Peyer's patch (tissue), 4 donors: Measurements from ENCODE around the gene PLXNA1. TPM values are rescaled to one million over a fixed set of nuclear protein-coding genes. Genes with fewer than 3 reads are reported as not detected.

Experiments used
- DNase-seq, 3 donors: peaks; one replicate each; pipeline ENCODE4 v3.0.0-alpha.2; 2017 to 2019
- H3K27ac ChIP-seq, 4 donors: fragments of 200-600 bp; sonication (generic); one replicate each; pipeline ENCODE4 v1.5.1; 2016 to 2019
- H3K27me3 ChIP-seq, 2 donors: fragments of 200-600 bp; sonication (generic); one replicate each; pipeline ENCODE4 v1.5.1; 2019
- H3K36me3 ChIP-seq, 3 donors: fragments of 200-600 bp; sonication (generic); one replicate each; pipeline ENCODE4 v1.5.1; 2016 to 2019
- H3K4me1 ChIP-seq, 4 donors: fragments of 200-600 bp; sonication (generic); one replicate each; pipeline ENCODE4 v1.5.1; 2016 to 2019
- H3K4me3 ChIP-seq, 4 donors: fragments of 200-600 bp; sonication (generic); 1 replicate in 3 of 4; 2 replicates in 1 of 4; pipeline ENCODE4 v1.5.1; 2016 to 2019; ENCODE audit warnings: mild to moderate bottlenecking in 1 of 4
- H3K9me3 ChIP-seq, 4 donors: fragments of 200-600 bp; sonication (generic); one replicate each; pipeline ENCODE4 v1.5.1; 2016 to 2019; ENCODE audit warnings: mild to moderate bottlenecking in 1 of 4
- POLR2A ChIP-seq, 2 donors: fragments of 450-650 bp; IDR thresholded peaks; one replicate each; pipeline ENCODE4 v1.5.1; 2017; ENCODE audit warnings: antibody characterized with exemption in 2 of 2, mild to moderate bottlenecking in 2 of 2, moderate library complexity in 2 of 2
- total RNA-seq, 4 donors: library from RNA; depleted of rRNA; stranded (reverse); fragments of >200 nt; gene quantifications; one replicate each; pipeline ENCODE4 v1.1.0, GENCODE V29; 2016
- TF ChIP-seq, protein P1 (sequence below), 6 experiments: fragments of 450-650 bp in 4 of 6; fragments of 200-600 bp in 2 of 6; sonication (generic) in 1 of 6; IDR thresholded peaks; one replicate each; pipeline ENCODE4 v1.5.1; 2017 to 2019; ENCODE audit warnings: antibody characterized with exemption in 6 of 6, mild to moderate bottlenecking in 3 of 6, moderate library complexity in 1 of 6

The PLXNA1 gene
- total RNA-seq, 4 donors from 2014 or later, result 30.1 to 54.5 (median 44.6) TPM

DNA sequence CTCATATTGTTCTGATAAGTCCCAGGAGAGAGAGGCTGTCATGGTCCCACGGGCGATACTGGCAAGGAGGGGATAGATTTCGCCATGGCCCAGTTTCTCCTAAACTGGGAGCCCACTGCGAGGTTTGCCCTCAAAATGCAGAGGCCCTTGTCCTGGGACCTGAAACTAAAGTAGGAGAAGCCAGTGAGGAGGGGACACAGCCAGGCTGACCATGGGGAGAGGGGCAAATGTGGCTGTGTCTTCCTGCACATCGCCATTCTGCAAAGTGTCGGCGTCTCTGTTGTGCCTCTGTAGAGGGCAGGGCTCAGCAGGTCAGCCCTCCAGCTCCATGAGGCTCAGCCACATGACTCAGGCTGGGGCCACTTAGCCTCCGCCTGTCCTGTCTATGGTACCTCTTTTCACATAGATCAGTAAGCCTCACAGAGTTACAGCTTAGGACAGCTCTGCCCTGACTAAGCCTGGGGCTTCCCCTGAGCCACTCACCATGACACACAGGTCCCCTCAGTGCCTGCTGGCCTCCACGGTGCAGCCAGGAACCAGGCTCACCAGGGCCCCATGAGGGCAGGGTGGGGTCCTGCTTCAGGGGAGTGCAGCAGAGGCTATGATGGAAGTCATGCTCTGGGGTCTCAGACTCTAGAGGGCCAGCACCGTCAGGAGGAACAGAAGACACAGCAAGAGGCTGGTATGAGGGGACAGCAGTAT is 28.6 kb upstream of the PLXNA1 start:
- peak in 2 of 3 donors; percentile 28 to 42 for DNase-seq
- TF ChIP-seq, protein P1, sequence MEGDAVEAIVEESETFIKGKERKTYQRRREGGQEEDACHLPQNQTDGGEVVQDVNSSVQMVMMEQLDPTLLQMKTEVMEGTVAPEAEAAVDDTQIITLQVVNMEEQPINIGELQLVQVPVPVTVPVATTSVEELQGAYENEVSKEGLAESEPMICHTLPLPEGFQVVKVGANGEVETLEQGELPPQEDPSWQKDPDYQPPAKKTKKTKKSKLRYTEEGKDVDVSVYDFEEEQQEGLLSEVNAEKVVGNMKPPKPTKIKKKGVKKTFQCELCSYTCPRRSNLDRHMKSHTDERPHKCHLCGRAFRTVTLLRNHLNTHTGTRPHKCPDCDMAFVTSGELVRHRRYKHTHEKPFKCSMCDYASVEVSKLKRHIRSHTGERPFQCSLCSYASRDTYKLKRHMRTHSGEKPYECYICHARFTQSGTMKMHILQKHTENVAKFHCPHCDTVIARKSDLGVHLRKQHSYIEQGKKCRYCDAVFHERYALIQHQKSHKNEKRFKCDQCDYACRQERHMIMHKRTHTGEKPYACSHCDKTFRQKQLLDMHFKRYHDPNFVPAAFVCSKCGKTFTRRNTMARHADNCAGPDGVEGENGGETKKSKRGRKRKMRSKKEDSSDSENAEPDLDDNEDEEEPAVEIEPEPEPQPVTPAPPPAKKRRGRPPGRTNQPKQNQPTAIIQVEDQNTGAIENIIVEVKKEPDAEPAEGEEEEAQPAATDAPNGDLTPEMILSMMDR (IDR thresholded peaks at IDR 0.05), result no peak
- no peak for TF ChIP-seq POLR2A (IDR thresholded peaks at IDR 0.05)
- Histone ChIP-seq H3K36me3 (no peaks in the 10 kb centered on the region), H3K9me3 (no peaks in the 10 kb centered on the region), H3K4me1 (no peaks in the 10 kb centered on the region), H3K27ac (peak overlapping the region in 1 of 4 donors; percentile 31), H3K4me3 (no peak overlapping the region), H3K27me3 (no peaks in the 10 kb centered on the region)

DNA sequence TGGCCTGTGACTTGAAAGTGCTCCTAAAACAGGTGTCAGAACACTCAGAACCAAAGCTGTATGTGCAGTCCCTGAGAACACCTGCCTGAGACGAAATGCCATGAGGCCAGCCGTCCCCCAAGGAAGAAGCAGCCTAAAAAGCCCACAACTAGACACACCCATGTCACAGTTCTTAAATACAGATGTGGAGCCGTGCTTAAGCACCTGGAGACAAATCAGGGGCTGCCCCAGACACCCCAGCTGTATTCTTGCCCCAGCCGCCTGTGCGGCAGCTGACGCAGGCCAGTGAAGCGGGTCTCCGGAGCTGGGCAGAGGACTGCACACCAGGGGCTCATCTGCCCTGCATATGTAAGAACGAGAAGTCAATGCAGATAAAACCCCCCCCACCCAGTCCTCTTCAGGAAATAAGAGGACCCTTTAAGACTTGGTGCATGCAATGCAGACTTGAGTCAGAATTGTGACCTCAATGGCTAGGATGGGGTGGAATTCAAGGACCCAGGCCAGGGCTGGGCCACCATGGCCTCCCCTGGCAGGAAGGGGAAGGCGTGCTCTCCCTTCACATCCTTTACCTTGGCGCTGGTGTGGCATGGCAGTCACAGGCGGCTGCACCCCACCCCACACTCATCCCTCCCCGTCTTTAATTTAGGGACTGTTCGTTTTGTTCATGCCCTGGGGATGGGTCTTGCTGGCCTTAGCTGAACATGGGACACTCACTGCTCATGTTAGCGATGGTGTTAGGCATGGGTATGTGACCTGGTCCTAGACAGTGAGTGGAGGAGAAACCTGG is 27.7 kb upstream of the PLXNA1 start:
- Histone ChIP-seq H3K4me3 (no peak overlapping the region), H3K27me3 (no peaks in the 10 kb centered on the region), H3K9me3 (no peaks in the 10 kb centered on the region), H3K36me3 (no peaks in the 10 kb centered on the region), H3K4me1 (no peaks in the 10 kb centered on the region), H3K27ac (peak overlapping the region in 1 of 4 donors; percentile 31)
- DNase-seq, result peak; percentile 44 to 60 (median 45)
- TF ChIP-seq POLR2A (IDR thresholded peaks at IDR 0.05), result no peak
- TF ChIP-seq, protein P1 (IDR thresholded peaks at IDR 0.05), result no peak

DNA sequence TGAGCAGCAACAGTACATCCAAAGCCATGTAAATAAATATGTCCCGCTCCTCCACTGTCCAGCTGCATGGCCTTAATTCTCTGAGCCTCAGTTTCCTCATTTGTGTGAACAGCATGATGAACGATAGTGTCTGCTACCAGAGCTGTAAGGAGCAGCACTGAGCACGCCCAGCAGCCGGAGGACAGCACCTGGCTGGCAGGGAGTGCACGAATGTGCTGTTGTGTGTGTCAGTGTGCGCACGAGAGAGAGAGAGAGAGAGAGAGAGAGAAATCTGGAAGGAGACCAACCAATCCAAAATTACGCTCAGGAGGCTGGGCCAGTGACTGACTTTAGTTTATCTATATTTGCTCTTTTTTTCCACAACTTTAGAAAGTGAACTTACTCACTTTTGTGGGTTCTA is 26.6 kb upstream of the PLXNA1 start:
- DNase-seq, result peak in 1 of 3 donors; percentile 36

DNA sequence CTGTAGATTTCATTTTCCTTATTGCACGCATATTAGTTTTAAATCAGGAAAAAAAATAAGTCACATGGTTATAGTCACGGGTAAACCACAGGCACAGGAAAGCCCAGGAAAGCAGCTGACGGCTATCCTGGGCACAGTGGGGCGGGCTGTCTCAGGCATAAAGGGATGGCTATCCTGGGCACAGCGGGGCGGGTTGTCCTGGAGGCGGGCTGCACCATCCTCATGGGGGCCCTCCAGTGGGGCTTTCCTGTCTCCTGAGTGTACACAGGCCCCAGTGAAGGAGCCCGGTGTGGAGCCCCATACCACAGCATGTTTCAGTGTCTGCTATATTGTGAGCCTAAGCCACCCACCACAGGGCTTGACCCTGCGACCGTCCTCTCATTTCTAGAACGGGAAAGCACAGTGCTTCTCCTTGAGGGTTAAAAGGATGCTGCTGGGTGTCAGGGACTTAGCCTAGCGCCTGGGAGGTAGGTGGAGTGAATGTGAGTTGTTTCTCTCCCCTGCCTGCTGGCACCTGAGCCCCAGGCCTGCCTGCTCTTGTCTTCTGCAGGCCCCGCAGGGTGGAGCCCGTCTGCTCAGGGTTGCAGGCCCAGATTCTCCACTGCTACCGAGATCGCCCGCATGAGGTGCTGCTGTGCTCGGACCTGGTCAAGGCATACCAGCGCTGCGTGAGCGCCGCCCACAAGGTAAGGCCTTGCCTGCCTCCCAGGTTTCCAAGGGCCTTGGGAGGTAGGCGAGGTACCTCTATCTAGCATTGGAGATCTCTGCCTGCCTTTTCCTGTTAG is 25.9 kb upstream of the PLXNA1 start:
- peak in 2 of 3 donors; percentile 39 to 46 for DNase-seq
- Histone ChIP-seq H3K4me1 (no peaks in the 10 kb centered on the region), H3K27me3 (no peaks in the 10 kb centered on the region), H3K9me3 (no peaks in the 10 kb centered on the region), H3K36me3 (no peaks in the 10 kb centered on the region), H3K27ac (no peak overlapping the region), H3K4me3 (no peak overlapping the region)
- TF ChIP-seq POLR2A (IDR thresholded peaks at IDR 0.05), result no peak
- TF ChIP-seq, protein P1 (IDR thresholded peaks at IDR 0.05), result no peak

More for the DNA sequence above, 26.6 kb upstream of the PLXNA1 start:
- Histone ChIP-seq H3K4me3 (no peak overlapping the region), H3K27me3 (no peaks in the 10 kb centered on the region), H3K27ac (no peak overlapping the region), H3K4me1 (no peaks in the 10 kb centered on the region), H3K36me3 (no peaks in the 10 kb centered on the region), H3K9me3 (no peaks in the 10 kb centered on the region)
- TF ChIP-seq POLR2A (IDR thresholded peaks at IDR 0.05), result no peak
- TF ChIP-seq, protein P1 (IDR thresholded peaks at IDR 0.05), result no peak

DNA sequence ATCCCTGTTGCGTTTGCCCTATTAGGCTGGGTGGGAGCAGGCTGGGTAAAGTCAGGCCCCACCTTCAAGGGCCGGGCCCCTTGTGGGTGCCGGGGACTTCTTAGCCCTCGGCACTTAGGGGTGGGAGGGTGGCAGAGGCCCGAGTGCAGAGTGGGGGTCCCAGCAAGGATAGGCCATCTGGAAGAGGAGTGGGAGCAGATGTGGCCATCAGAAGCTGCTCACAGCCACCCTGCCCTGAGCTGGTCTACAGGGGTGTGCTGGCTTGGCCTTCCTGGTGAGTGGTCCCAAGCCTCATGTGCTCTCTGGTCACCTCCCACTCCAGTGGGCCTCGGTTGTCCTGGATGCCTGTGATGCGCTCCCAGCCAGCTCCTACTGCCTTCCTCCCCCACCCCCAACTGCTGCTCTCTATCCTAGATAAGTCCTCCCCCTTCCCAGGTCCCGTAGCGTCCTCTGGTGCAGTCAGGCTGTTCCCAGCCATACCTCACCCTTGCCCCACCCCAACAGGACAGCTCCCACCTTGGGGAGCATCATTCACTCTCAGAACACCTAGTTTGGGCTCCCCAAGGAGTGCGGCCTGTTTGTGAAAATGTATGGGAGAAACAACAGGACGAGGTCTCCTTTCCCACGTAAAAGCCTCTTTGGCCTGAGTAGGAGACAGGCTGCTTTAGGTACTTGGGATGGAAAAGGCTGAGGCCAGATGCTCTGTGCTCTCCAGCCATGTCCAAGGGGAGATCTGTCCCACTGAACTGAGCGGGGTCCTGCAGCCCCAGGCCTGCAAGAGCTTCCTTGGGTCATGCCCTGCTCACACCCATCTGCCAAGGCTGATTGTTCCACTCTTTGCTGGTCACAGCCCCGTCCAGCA is 24.9 kb upstream of the PLXNA1 start:
- Histone ChIP-seq H3K27ac (no peak overlapping the region), H3K4me3 (no peak overlapping the region), H3K36me3 (no peaks in the 10 kb centered on the region), H3K9me3 (no peaks in the 10 kb centered on the region), H3K27me3 (no peaks in the 10 kb centered on the region), H3K4me1 (no peaks in the 10 kb centered on the region)
- TF ChIP-seq, protein P1 (IDR thresholded peaks at IDR 0.05), result no peak
- no peak for TF ChIP-seq POLR2A (IDR thresholded peaks at IDR 0.05)
- peak in 1 of 3 donors; percentile 31 for DNase-seq
